ENCODE results near the gene RABL2B.

Gene RABL2B

GRCh38 chr22:50738649-50739227, 44.7 kb downstream of the RABL2B start:
- no peak for DNase-seq (ENCODE audit: low spot score)

- no peak for DNase-seq (ENCODE audit: low spot score)
Measured at GRCh38 chr22:50737728-50738648, 45.4 kb downstream of the RABL2B start, which contains the start of gene ACR. Gene ACR (plus strand): TSS chr22:50738204. CDS start chr22:50738236, 32 bp downstream.

- DNase-seq (ENCODE audit: low spot score): no peak
Measured at GRCh38 chr22:50735739-50736030, 47.8 kb downstream of the RABL2B start.

GRCh38 chr22:50734986-50735738, 48.3 kb downstream of the RABL2B start:
- DNase-seq (ENCODE audit: low spot score): no peak

- DNase-seq (ENCODE audit: low spot score): peak; percentile 49
Measured at GRCh38 chr22:50734343-50734771, 49.1 kb downstream of the RABL2B start.

GRCh38 chr22:50733521-50734342, 49.7 kb downstream of the RABL2B start:
- no peak for DNase-seq (ENCODE audit: low spot score)

GRCh38 chr22:50732681-50733080, 50.8 kb downstream of the RABL2B start:
- DNase-seq (ENCODE audit: low spot score): no peak

- DNase-seq (ENCODE audit: low spot score): peak; percentile 61
Measured at GRCh38 chr22:50731811-50732624, 51.4 kb downstream of the RABL2B start.

GRCh38 chr22:50730941-50731661, 52.3 kb downstream of the RABL2B start:
- peak; percentile 17 for DNase-seq (ENCODE audit: low spot score)

GRCh38 chr22:50730013-50730891, 53.2 kb downstream of the RABL2B start:
- DNase-seq (ENCODE audit: low spot score): no peak

- DNase-seq (ENCODE audit: low spot score): peak; percentile 30
Measured at GRCh38 chr22:50729391-50730012, 53.9 kb downstream of the RABL2B start.

GRCh38 chr22:50728523-50728931, 54.9 kb downstream of the RABL2B start:
- no peak for DNase-seq (ENCODE audit: low spot score)

- no peak for DNase-seq (ENCODE audit: low spot score)
Measured at GRCh38 chr22:50727678-50728522, 55.5 kb downstream of the RABL2B start.

GRCh38 chr22:50726643-50727340, 56.6 kb downstream of the RABL2B start:
- DNase-seq (ENCODE audit: low spot score): no peak

GRCh38 chr22:50725597-50725996, 57.8 kb downstream of the RABL2B start:
- DNase-seq (ENCODE audit: low spot score): no peak

GRCh38 chr22:50724616-50725015, 58.8 kb downstream of the RABL2B start:
- DNase-seq (ENCODE audit: low spot score): no peak

GRCh38 chr22:50723991-50724390, 59.4 kb downstream of the RABL2B start:
- DNase-seq (ENCODE audit: low spot score): no peak

Data from SW480 (cell line).